H1 (cell line): ENCODE measurements around the gene CADM1. TPM values are rescaled to one million over a fixed set of nuclear protein-coding genes. Genes with fewer than 3 reads are reported as not detected.

Source experiments
- CTCF ChIA-PET: fragments of 300-600 bp; sonication (Branson Sonifier 250); formaldehyde crosslinking; loops from one replicate; lab custom pipeline; 2021; ENCODE audit not compliant: partially characterized antibody; lab: Charles Lee
- POLR2A ChIA-PET: fragments of 300-600 bp; sonication (Branson Sonifier 250); formaldehyde crosslinking; loops from one replicate; lab custom pipeline; 2021; ENCODE audit warnings: inconsistent platforms; ENCODE audit not compliant: partially characterized antibody; lab: Charles Lee
- DNase-seq, 2 experiments: peaks; one replicate each; pipeline versions ENCODE4 v3.0.0 to v3.0.0-alpha.2; 2010 to 2022; ENCODE audit warnings: low spot score in 2 of 2, low read depth in 1 of 2, mixed read lengths in 1 of 2
- FAIRE-seq: peaks from 2 replicates; lab custom pipeline; 2011; peaks lifted over from hg19 to GRCh38; lab: Jason Lieb, UNC
- H2AFZ ChIP-seq: 2 replicates; pipeline ENCODE4 v1.8.1; 2012; ENCODE audit warnings: low read length, inconsistent platforms
- H2AK5ac ChIP-seq: 2 replicates; pipeline ENCODE4 v1.6.1; 2013; ENCODE audit warnings: low read depth, low read length
- H2BK120ac ChIP-seq: replicated peaks from 2 replicates; pipeline ENCODE3; 2013; ENCODE audit warnings: low read depth, low read length, inconsistent platforms
- H2BK12ac ChIP-seq: 2 replicates; pipeline ENCODE4 v1.6.1; 2013; ENCODE audit warnings: low read depth, low read length
- H2BK15ac ChIP-seq: 2 replicates; pipeline ENCODE4 v1.6.1; 2013; ENCODE audit warnings: low read length
- H2BK20ac ChIP-seq: 2 replicates; pipeline ENCODE4 v1.6.1; 2013; ENCODE audit warnings: low read length
- H2BK5ac ChIP-seq: 2 replicates; pipeline ENCODE4 v1.6.1; 2013; ENCODE audit warnings: low read depth, low read length
- H3K14ac ChIP-seq: 2 replicates; pipeline ENCODE4 v1.6.1; 2013; ENCODE audit warnings: inconsistent platforms; ENCODE audit not compliant: insufficient read length
- H3K18ac ChIP-seq: 2 replicates; pipeline ENCODE4 v1.6.1; 2013; ENCODE audit warnings: low read length; ENCODE audit errors: extremely low read depth
- H3K23ac ChIP-seq: 2 replicates; pipeline ENCODE4 v1.6.1; 2013; ENCODE audit warnings: inconsistent platforms; ENCODE audit not compliant: insufficient read length
- H3K23me2 ChIP-seq: 2 replicates; pipeline ENCODE4 v1.6.1; 2013; ENCODE audit warnings: low read depth, low read length
- H3K27ac ChIP-seq: 2 replicates; pipeline ENCODE4 v1.6.1; 2011; ENCODE audit warnings: low read depth, low read length, inconsistent platforms
- H3K27me3 ChIP-seq, 4 experiments: replicated peaks in 1 of 4; 1 replicate in 1 of 4; 2 replicates in 3 of 4; pipeline versions ENCODE4 v1.6.1 to v1.8.1; 2011 to 2013; ENCODE audit warnings: low read length in 3 of 4, mild to moderate bottlenecking in 3 of 4, inconsistent platforms in 2 of 4, mixed read lengths in 2 of 4, moderate library complexity in 1 of 4; ENCODE audit not compliant: control insufficient read depth in 3 of 4, insufficient read depth in 3 of 4; ENCODE audit errors: extremely low read depth in 1 of 4
- H3K36me3 ChIP-seq, 4 experiments: 2 replicates each; pipeline versions ENCODE4 v1.6.1 to v1.8.1; 2011 to 2013; ENCODE audit warnings: mild to moderate bottlenecking in 4 of 4, low read length in 3 of 4, moderate library complexity in 2 of 4, control low read depth in 1 of 4, inconsistent platforms in 1 of 4; ENCODE audit not compliant: insufficient read depth in 4 of 4, control insufficient read depth in 2 of 4
- H3K4ac ChIP-seq: replicated peaks from 2 replicates; pipeline ENCODE3; 2013; ENCODE audit warnings: low read length, low read depth, mixed read lengths, inconsistent platforms; ENCODE audit not compliant: insufficient read length
- H3K4me1 ChIP-seq, 4 experiments: replicated peaks in 1 of 4; 1 replicate in 1 of 4; 2 replicates in 3 of 4; pipeline versions ENCODE4 v1.6.1 to v1.8.1; 2011 to 2013; ENCODE audit warnings: low read length in 3 of 4, inconsistent platforms in 2 of 4, mixed read lengths in 1 of 4; ENCODE audit not compliant: insufficient read depth in 4 of 4, control insufficient read depth in 3 of 4
- H3K4me2 ChIP-seq, 2 experiments: 2 replicates each; pipeline versions ENCODE4 v1.6.1 to v1.8.1; 2011 to 2013; ENCODE audit warnings: low read depth in 2 of 2, low read length in 2 of 2, control low read depth in 1 of 2, inconsistent platforms in 1 of 2, mild to moderate bottlenecking in 1 of 2; ENCODE audit not compliant: insufficient read depth in 1 of 2
- H3K4me3 ChIP-seq, 4 experiments: fragments of 200-600, 300-600 bp in 1 of 4; sonication (generic), shearing (Covaris generic), sonication (Bioruptor Twin) in 1 of 4; 2 replicates each; pipeline versions ENCODE4 v1.5.1 to v1.8.1; 2011 to 2016; ENCODE audit warnings: low read length in 4 of 4, low read depth in 3 of 4, control low read depth in 2 of 4, inconsistent platforms in 2 of 4, mild to moderate bottlenecking in 2 of 4, mixed read lengths in 1 of 4, moderate library complexity in 1 of 4; ENCODE audit not compliant: insufficient read depth in 2 of 4; ENCODE audit errors: extremely low read depth in 1 of 4
- H3K56ac ChIP-seq: replicated peaks from 2 replicates; pipeline ENCODE3; 2013; ENCODE audit warnings: low read depth, mild to moderate bottlenecking, mixed read lengths, low read length, inconsistent platforms; ENCODE audit not compliant: insufficient read length
- H3K79me1 ChIP-seq: 2 replicates; pipeline ENCODE4 v1.6.1; 2013; ENCODE audit warnings: low read depth, low read length, control low read depth
- H3K79me2 ChIP-seq, 2 experiments: 2 replicates each; pipeline versions ENCODE4 v1.6.1 to v1.8.1; 2012 to 2013; ENCODE audit warnings: low read length in 2 of 2, mild to moderate bottlenecking in 2 of 2, inconsistent platforms in 1 of 2; ENCODE audit not compliant: insufficient read depth in 2 of 2, control insufficient read depth in 1 of 2
- H3K9ac ChIP-seq, 4 experiments: replicated peaks in 1 of 4; 1 replicate in 1 of 4; 2 replicates in 3 of 4; pipeline versions ENCODE4 v1.6.1 to v1.8.1; 2011 to 2013; ENCODE audit warnings: low read depth in 3 of 4, low read length in 3 of 4, control low read depth in 2 of 4, mild to moderate bottlenecking in 2 of 4, moderate library complexity in 2 of 4, inconsistent platforms in 1 of 4; ENCODE audit errors: extremely low read depth in 1 of 4
- H3K9me3 ChIP-seq, 2 experiments: 2 replicates each; pipeline versions ENCODE4 v1.6.1 to v1.8.1; 2012 to 2013; ENCODE audit warnings: mild to moderate bottlenecking in 2 of 2, moderate library complexity in 2 of 2, control low read depth in 1 of 2, inconsistent platforms in 1 of 2, low read depth in 1 of 2, low read length in 1 of 2, mixed read lengths in 1 of 2; ENCODE audit not compliant: insufficient read depth in 2 of 2
- H4K20me1 ChIP-seq, 2 experiments: replicated peaks in 1 of 2; 2 replicates each; pipeline versions ENCODE3 to v1.8.1; 2011 to 2013; ENCODE audit warnings: inconsistent platforms in 2 of 2, low read length in 2 of 2, mild to moderate bottlenecking in 1 of 2; ENCODE audit not compliant: insufficient read depth in 2 of 2, control insufficient read depth in 1 of 2
- H4K5ac ChIP-seq: 2 replicates; pipeline ENCODE4 v1.6.1; 2013; ENCODE audit warnings: low read length, low read depth, mixed read lengths, inconsistent platforms; ENCODE audit not compliant: insufficient read length
- H4K8ac ChIP-seq: 2 replicates; pipeline ENCODE4 v1.8.0; 2013; ENCODE audit warnings: mild to moderate bottlenecking, moderate library complexity, low read length, inconsistent platforms; ENCODE audit not compliant: insufficient read depth; ENCODE audit errors: extremely low read depth
- H4K91ac ChIP-seq: replicated peaks from 2 replicates; pipeline ENCODE3; 2013; ENCODE audit warnings: low read length, mixed read lengths, inconsistent platforms; ENCODE audit not compliant: insufficient read length
- FOSL1 ChIP-seq: IDR thresholded peaks from 2 replicates; pipeline ENCODE4 v1.6.1; 2011; ENCODE audit warnings: mild to moderate bottlenecking, low read depth, low read length, moderate library complexity; ENCODE audit not compliant: insufficient read depth
- GABPA ChIP-seq: IDR thresholded peaks from 2 replicates; pipeline ENCODE4 v1.6.1; 2011; ENCODE audit warnings: mild to moderate bottlenecking, low read length, moderate library complexity, borderline replicate concordance; ENCODE audit not compliant: insufficient read depth
- JUN ChIP-seq: IDR thresholded peaks from 2 replicates; pipeline ENCODE4 v1.6.1; 2011; ENCODE audit warnings: low read depth, mild to moderate bottlenecking, improper control_type of control experiment, low read length
- KDM4A ChIP-seq: IDR thresholded peaks from one replicate; pipeline ENCODE4 v1.7.1; 2012; ENCODE audit warnings: low read depth, mild to moderate bottlenecking, moderate library complexity, low read length, inconsistent platforms; ENCODE audit not compliant: severe bottlenecking
- PHF8 ChIP-seq: fragments of 200-600 bp; sonication (generic); conservative IDR thresholded peaks from 2 replicates; pipeline ENCODE4 v1.7.1; 2012; ENCODE audit warnings: low read depth, mild to moderate bottlenecking, inconsistent platforms, low read length, moderate library complexity
- POLR2AphosphoS5 ChIP-seq: IDR thresholded peaks from 2 replicates; pipeline ENCODE4 v1.6.1; 2011; ENCODE audit warnings: low read depth, low read length
- SP4 ChIP-seq: IDR thresholded peaks from 2 replicates; pipeline ENCODE4 v1.6.1; 2012; ENCODE audit warnings: low read length, inconsistent platforms
- TEAD4 ChIP-seq: IDR thresholded peaks from 2 replicates; pipeline ENCODE4 v1.6.1; 2012; ENCODE audit warnings: low read depth, low read length, inconsistent platforms, mixed read lengths
- WGBS, 2 experiments: shearing (Covaris generic) in 1 of 2; methylation state at CpG; one replicate each; pipeline versions ENCODE4 v1.1.6 to v1.1.7; 2013 to 2015; ENCODE audit warnings: low lambda C conversion rate in 2 of 2, mixed read lengths in 2 of 2, inconsistent platforms in 1 of 2, low coverage in 1 of 2, missing lambda C conversion rate in 1 of 2; ENCODE audit not compliant: insufficient replicate concordance in 2 of 2, insufficient coverage in 1 of 2, insufficient read length in 1 of 2; ENCODE audit errors: extremely low coverage in 1 of 2, missing lambda C conversion rate in 1 of 2; 5-methylcytosine and 5-hydroxymethylcytosine counted together
- polyA plus RNA-seq, 7 experiments: library from polyadenylated mRNA; depleted of rRNA in 3 of 7; stranded (reverse) in 5 of 7; unstranded in 2 of 7; fragments of >200 nt in 5 of 7; fragments of 200-250 nt in 2 of 7; gene quantifications; 1 replicate in 5 of 7; 2 replicates in 1 of 7; 4 replicates in 1 of 7; pipeline versions ENCODE4 v1.2.1 to v1.2.3, GENCODE V29; 2011 to 2013; ENCODE audit warnings: missing spikeins in 2 of 7, mixed read lengths in 2 of 7
- total RNA-seq: library from RNA; stranded (reverse); fragmentation: NEBNext Ultra II Directional; extraction: Animal tissue kit (Norgen Biotek cat#: 25700); gene quantifications from 2 replicates; pipeline ENCODE4 v1.2.1, GENCODE V29; 2021

The CADM1 gene
- total and polyA plus RNA-seq, 2 of the 8 experiments (the other 6 are each of a cell fraction or from before 2014, with no cell fraction given): 8.3 to 25.3 TPM

DNA sequence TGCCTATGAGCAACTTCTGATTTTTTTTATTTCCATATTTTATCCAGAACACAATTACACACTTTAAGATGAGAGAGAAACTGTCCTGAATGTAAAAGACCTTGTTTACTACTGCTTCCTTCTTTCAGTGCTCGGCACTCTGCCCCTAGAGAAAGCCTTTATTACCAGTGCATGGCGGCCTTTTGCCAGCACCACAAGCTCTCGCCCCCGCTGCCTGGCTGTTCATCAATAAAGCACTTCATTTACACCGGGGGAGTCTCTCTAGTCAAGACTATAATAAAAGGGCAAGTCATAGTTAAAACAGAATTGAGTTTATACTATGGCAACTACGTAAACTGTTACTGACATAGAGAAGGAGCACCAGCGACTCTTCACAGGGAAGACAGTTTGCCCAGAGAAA, 259.5 kb downstream of the CADM1 start:
- H3K14ac ChIP-seq: no peak overlapping the region
- no peak overlapping the region for H2AFZ ChIP-seq
- no peak overlapping the region for H2BK15ac ChIP-seq
- TF ChIP-seq PHF8: no peak
- TF ChIP-seq TEAD4: no peak
- TF ChIP-seq POLR2AphosphoS5: no peak
- no peak for TF ChIP-seq FOSL1
- no peak for TF ChIP-seq SP4
- no peak for TF ChIP-seq GABPA
- TF ChIP-seq KDM4A: no peak
- TF ChIP-seq JUN: no peak
- no peak overlapping the region for H2AK5ac ChIP-seq
- H3K27ac ChIP-seq: no peak overlapping the region
- H3K4me3 ChIP-seq: no peak overlapping the region
- ChIA-PET CTCF (interaction anchor here (1.8 kb wide), 1 partner anchor 74 kb away, joined by 6 read pairs; no protein-coding TSS in a partner anchor), POLR2A (no interaction called here)
- H3K56ac ChIP-seq: no peak overlapping the region
- no peak overlapping the region for H2BK20ac ChIP-seq
- DNase-seq: no peak
- H3K4me1 ChIP-seq: no peaks in the 10 kb centered on the region
- H3K18ac ChIP-seq: no peak overlapping the region
- H3K9ac ChIP-seq: no peak overlapping the region
- 93% methylated on average over 7 of the region's 7 CpGs; no CpG with 5 or more reads in 1 of the 2 experiments for WGBS, 2 experiments
- H3K79me2 ChIP-seq: no peaks in the 10 kb centered on the region
- no peaks in the 10 kb centered on the region for H3K9me3 ChIP-seq
- no peaks in the 10 kb centered on the region for H3K36me3 ChIP-seq
- H4K91ac ChIP-seq: no peak overlapping the region
- H2BK120ac ChIP-seq: no peak overlapping the region
- no peaks in the 10 kb centered on the region for H3K79me1 ChIP-seq
- H4K5ac ChIP-seq: no peak overlapping the region
- H4K8ac ChIP-seq: no peak overlapping the region
- H2BK12ac ChIP-seq: no peak overlapping the region
- no peaks in the 10 kb centered on the region for H3K23me2 ChIP-seq
- H3K27me3 ChIP-seq: no peaks in the 10 kb centered on the region
- no peak overlapping the region for H3K4me2 ChIP-seq
- no peak overlapping the region for H2BK5ac ChIP-seq
- FAIRE-seq: no peak
- H3K4ac ChIP-seq: no peak overlapping the region
- no peaks in the 10 kb centered on the region for H4K20me1 ChIP-seq
- no peak overlapping the region for H3K23ac ChIP-seq
